GM18519 (cell line): ENCODE data around the gene PTPRE.

ENCODE experiments used
- ATAC-seq: cut with Tn5 transposase; IDR thresholded peaks from one replicate; pipeline ENCODE4 v1.9.1; 2021; ENCODE audit warnings: mild to moderate bottlenecking, moderate library complexity; ENCODE audit not compliant: unreplicated experiment, low FRiP score

Gene PTPRE, protein sequence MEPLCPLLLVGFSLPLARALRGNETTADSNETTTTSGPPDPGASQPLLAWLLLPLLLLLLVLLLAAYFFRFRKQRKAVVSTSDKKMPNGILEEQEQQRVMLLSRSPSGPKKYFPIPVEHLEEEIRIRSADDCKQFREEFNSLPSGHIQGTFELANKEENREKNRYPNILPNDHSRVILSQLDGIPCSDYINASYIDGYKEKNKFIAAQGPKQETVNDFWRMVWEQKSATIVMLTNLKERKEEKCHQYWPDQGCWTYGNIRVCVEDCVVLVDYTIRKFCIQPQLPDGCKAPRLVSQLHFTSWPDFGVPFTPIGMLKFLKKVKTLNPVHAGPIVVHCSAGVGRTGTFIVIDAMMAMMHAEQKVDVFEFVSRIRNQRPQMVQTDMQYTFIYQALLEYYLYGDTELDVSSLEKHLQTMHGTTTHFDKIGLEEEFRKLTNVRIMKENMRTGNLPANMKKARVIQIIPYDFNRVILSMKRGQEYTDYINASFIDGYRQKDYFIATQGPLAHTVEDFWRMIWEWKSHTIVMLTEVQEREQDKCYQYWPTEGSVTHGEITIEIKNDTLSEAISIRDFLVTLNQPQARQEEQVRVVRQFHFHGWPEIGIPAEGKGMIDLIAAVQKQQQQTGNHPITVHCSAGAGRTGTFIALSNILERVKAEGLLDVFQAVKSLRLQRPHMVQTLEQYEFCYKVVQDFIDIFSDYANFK

GRCh38 chr10:127906548-127907377, at the start of gene PTPRE:
Gene PTPRE, plus strand, starts transcription at chr10:127907103. Its CDS starts 133,779 bp downstream, at chr10:128040882.
- ATAC-seq: peak; percentile 84

DNA sequence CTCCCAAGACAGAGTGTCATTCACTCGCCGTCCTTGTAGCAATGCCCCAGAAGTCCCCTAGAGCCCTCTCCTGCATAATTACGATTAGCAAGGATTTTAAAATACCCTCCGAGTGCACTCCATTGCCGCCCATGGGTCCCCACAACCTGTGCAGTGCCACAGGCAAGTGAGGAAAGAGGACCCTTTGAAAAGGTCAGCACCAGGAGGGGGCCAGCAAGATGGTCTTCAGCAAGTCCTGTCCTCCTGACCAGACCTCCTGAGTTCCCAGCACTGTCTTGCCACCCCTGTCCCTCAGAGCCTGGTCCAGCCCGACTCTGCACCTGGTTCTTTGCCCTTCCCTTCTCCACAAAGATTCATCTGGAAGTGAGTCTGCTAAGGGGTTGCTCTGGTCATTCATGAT, 46.3 kb upstream of the PTPRE start:
- ATAC-seq: no peak

GRCh38 chr10:127863231-127863825, 43.6 kb upstream of the PTPRE start:
- ATAC-seq: no peak

GRCh38 chr10:127866276-127867013, 40.5 kb upstream of the PTPRE start:
- no peak for ATAC-seq

- no peak for ATAC-seq
Measured at GRCh38 chr10:127867805-127868204, 39.1 kb upstream of the PTPRE start.

DNA sequence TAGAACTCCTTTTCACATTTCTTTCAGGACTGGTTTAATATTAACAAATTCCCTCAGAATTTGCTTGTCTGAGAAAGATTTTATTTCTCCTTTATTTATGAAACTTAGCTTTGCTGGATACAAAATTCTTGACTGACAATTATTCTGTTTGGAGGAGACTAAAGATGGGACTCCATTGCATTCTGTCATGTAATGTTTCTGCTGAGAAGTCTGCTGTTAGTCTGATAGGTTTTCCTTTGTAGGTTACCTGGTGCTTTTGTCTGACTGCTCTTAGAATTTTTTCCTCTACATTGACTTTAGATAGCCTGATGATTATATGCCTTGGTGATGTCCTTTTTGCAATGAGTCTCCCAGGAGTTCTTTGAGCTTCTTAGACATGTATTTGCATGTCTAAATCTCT, 37.6 kb upstream of the PTPRE start:
- ATAC-seq: no peak

DNA sequence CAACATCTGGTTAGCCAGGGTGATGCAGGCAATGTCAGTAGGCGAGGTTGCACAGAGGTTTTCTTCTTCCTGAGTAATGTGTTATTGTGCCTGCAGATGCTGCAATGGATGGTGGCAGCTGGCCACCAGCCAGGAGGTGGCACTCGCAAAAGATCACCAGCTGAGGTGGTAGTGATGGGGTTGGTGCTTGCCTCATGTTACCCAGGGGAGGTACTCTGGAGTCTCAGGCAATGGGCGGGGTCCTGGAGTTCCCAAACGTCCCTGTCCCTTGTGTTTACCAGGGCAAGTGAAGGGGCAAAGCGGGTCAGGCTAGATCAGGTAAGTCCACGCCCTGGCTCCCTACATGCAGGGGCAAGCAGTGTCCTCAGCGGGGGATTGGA, 35.3 kb upstream of the PTPRE start:
- no peak for ATAC-seq

- ATAC-seq: no peak
Measured at GRCh38 chr10:127872011-127872761, 34.7 kb upstream of the PTPRE start.

GRCh38 chr10:127872871-127873600, 33.9 kb upstream of the PTPRE start:
- no peak for ATAC-seq

DNA sequence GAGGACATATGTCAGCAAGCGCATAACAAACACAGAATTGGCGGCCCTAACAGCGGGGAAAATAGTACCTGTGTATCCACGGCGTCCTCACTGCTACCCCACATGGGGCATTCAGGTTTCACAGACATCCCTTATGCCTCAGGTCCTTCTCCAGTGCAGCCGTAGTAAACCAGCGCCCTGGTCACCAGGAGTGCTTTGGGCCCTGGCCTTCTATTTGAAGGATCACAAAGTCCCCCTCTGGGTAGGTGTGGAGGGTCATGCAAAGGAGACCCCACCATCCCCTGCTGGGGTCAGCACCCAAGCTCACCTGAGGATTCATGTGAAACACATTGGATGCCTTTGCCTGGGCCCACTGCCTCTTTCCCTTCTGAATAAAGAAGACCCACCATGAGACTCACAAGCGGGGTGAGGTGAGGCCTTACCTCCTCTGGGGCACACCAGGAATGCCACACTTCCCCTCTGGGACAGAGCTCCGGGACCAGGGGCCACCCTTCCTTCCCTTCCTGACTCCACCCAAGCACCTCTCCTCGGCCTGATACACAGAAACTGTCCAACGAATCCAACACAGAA, 32.9 kb upstream of the PTPRE start:
- no peak for ATAC-seq

GRCh38 chr10:127874671-127875448, 32.0 kb upstream of the PTPRE start:
- no peak for ATAC-seq

DNA sequence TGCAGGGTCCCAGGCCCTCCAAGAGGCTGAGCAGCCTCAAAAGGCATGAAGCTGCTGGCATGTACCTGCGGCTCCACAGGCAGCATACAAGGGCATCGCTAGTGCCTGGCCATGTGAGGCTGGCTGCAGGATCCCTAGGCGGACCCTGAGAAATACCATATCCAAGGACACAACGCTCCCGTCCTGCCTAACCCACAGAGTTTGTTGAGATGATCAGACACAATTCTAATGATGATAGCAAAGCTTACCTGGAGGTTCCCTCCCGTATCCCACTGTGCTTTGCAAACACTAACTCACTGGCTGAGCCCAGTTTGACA, 31.5 kb upstream of the PTPRE start:
- no peak for ATAC-seq

DNA sequence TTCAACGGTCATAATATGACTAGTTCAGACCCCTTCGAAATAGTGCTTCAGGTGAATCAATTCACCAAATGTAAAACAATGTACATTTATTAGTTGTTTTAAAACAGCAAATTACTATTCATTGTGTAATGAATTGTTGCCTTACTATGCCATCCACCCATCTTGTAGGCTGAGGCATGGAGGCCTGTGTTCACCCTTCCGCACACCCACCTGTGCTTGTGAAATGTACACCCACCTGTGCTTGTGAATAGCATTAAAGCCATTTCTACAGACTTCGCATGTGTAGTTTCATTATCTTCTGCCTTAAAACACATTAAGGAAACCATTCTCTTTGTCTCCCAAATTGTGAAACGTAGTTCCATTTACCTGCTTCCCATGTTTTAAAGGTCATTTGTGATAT, 31.0 kb upstream of the PTPRE start:
- no peak for ATAC-seq

- ATAC-seq: no peak
Measured at GRCh38 chr10:127877116-127877515, 29.8 kb upstream of the PTPRE start.

GRCh38 chr10:127877699-127878098, 29.2 kb upstream of the PTPRE start:
- ATAC-seq: no peak

GRCh38 chr10:127878475-127879055, 28.3 kb upstream of the PTPRE start:
- no peak for ATAC-seq

- no peak for ATAC-seq
Measured at GRCh38 chr10:127880557-127880956, 26.3 kb upstream of the PTPRE start.
